Measurements from ENCODE around the gene IL1R2.

The IL1R2 gene

GRCh38 chr2:101972621-101973434, 18.9 kb upstream of the IL1R2 start:
- no peak for DNase-seq (ENCODE audit: low read depth, low spot score)
- H3K4me3 ChIP-seq (ENCODE audit: low read length), result no peak overlapping the region

- H3K4me3 ChIP-seq (ENCODE audit: low read length), result no peak overlapping the region
- no peak for DNase-seq (ENCODE audit: low read depth, low spot score)
These were observed 17.1 kb upstream of the IL1R2 start for GRCh38 chr2:101974663-101975062.

GRCh38 chr2:101975171-101975870, 16.4 kb upstream of the IL1R2 start:
- H3K4me3 ChIP-seq (ENCODE audit: low read length), result no peak overlapping the region
- DNase-seq (ENCODE audit: low read depth, low spot score), result no peak

- no peak overlapping the region for H3K4me3 ChIP-seq (ENCODE audit: low read length)
- DNase-seq (ENCODE audit: low read depth, low spot score), result no peak
These were observed 14.9 kb upstream of the IL1R2 start for GRCh38 chr2:101976891-101977290.

- DNase-seq (ENCODE audit: low read depth, low spot score), result no peak
- H3K4me3 ChIP-seq (ENCODE audit: low read length), result no peak overlapping the region
These were observed 11.4 kb upstream of the IL1R2 start for GRCh38 chr2:101980368-101980767.

GRCh38 chr2:101981066-101981465, 10.7 kb upstream of the IL1R2 start:
- H3K4me3 ChIP-seq (ENCODE audit: low read length), result no peak overlapping the region
- DNase-seq (ENCODE audit: low read depth, low spot score), result no peak

GRCh38 chr2:101981504-101981903, 10.3 kb upstream of the IL1R2 start:
- DNase-seq (ENCODE audit: low read depth, low spot score), result peak; percentile 90
- no peak overlapping the region for H3K4me3 ChIP-seq (ENCODE audit: low read length)

GRCh38 chr2:101982495-101983029, 9.2 kb upstream of the IL1R2 start:
- no peak overlapping the region for H3K4me3 ChIP-seq (ENCODE audit: low read length)
- DNase-seq (ENCODE audit: low read depth, low spot score), result no peak

GRCh38 chr2:101983486-101983885, 8.3 kb upstream of the IL1R2 start:
- H3K4me3 ChIP-seq (ENCODE audit: low read length), result no peak overlapping the region
- DNase-seq (ENCODE audit: low read depth, low spot score), result no peak

GRCh38 chr2:101983928-101984327, 7.8 kb upstream of the IL1R2 start:
- DNase-seq (ENCODE audit: low read depth, low spot score), result no peak
- no peak overlapping the region for H3K4me3 ChIP-seq (ENCODE audit: low read length)

- DNase-seq (ENCODE audit: low read depth, low spot score), result no peak
- no peak overlapping the region for H3K4me3 ChIP-seq (ENCODE audit: low read length)
These were observed 7.1 kb upstream of the IL1R2 start for GRCh38 chr2:101984656-101985055.

GRCh38 chr2:101985101-101985792, 6.5 kb upstream of the IL1R2 start:
- no peak overlapping the region for H3K4me3 ChIP-seq (ENCODE audit: low read length)
- DNase-seq (ENCODE audit: low read depth, low spot score), result no peak

- no peak for DNase-seq (ENCODE audit: low read depth, low spot score)
- H3K4me3 ChIP-seq (ENCODE audit: low read length), result no peak overlapping the region
These were observed 6.0 kb upstream of the IL1R2 start for GRCh38 chr2:101985793-101986164.

- H3K4me3 ChIP-seq (ENCODE audit: low read length), result no peak overlapping the region
- no peak for DNase-seq (ENCODE audit: low read depth, low spot score)
These were observed 5.4 kb upstream of the IL1R2 start for GRCh38 chr2:101986376-101986775.

GRCh38 chr2:101986804-101987740, 4.7 kb upstream of the IL1R2 start:
- no peak overlapping the region for H3K4me3 ChIP-seq (ENCODE audit: low read length)
- peak; percentile 90 for DNase-seq (ENCODE audit: low read depth, low spot score)

- DNase-seq (ENCODE audit: low read depth, low spot score), result no peak
- H3K4me3 ChIP-seq (ENCODE audit: low read length), result no peak overlapping the region
These were observed 3.9 kb upstream of the IL1R2 start for GRCh38 chr2:101987832-101988231.

GRCh38 chr2:101988541-101988940, 3.2 kb upstream of the IL1R2 start:
- DNase-seq (ENCODE audit: low read depth, low spot score), result no peak

GRCh38 chr2:101989740-101990460, 1.9 kb upstream of the IL1R2 start:
- H3K4me3 ChIP-seq (ENCODE audit: low read length), result no peak overlapping the region

More at GRCh38 chr2:101988541-101988940, 3.2 kb upstream of the IL1R2 start:
- H3K4me3 ChIP-seq (ENCODE audit: low read length), result no peak overlapping the region

More at GRCh38 chr2:101989740-101990460, 1.9 kb upstream of the IL1R2 start:
- DNase-seq (ENCODE audit: low read depth, low spot score), result no peak
